Chondrocyte (in vitro differentiated cells): ENCODE results near the gene AOAH. TPM values are rescaled to one million over a fixed set of nuclear protein-coding genes. Genes with fewer than 3 reads are reported as not detected.

ENCODE experiments used
- DNase-seq: peaks from one replicate; pipeline ENCODE4 v3.0.0; 2021; ENCODE audit warnings: mixed read lengths, low spot score
- H3K27ac Mint-ChIP-seq: one replicate; pipeline ENCODE4 v1.8.0; 2021; ENCODE audit warnings: mild to moderate bottlenecking, moderate library complexity, mixed read lengths; ENCODE audit not compliant: unreplicated experiment
- H3K27me3 Mint-ChIP-seq: 2 replicates; pipeline ENCODE4 v1.8.0; 2021; ENCODE audit warnings: low read depth, mixed read lengths
- H3K36me3 Mint-ChIP-seq: 2 replicates; pipeline ENCODE4 v1.8.0; 2021; ENCODE audit warnings: low read depth, mixed read lengths
- H3K4me1 Mint-ChIP-seq: 2 replicates; pipeline ENCODE4 v1.8.0; 2021; ENCODE audit warnings: low read depth, mild to moderate bottlenecking, mixed read lengths
- H3K4me3 Mint-ChIP-seq: one replicate; pipeline ENCODE4 v1.8.0; 2021; ENCODE audit warnings: mild to moderate bottlenecking, moderate library complexity, mixed read lengths; ENCODE audit not compliant: unreplicated experiment
- H3K9me3 Mint-ChIP-seq: 2 replicates; pipeline ENCODE4 v1.8.0; 2021; ENCODE audit warnings: low read depth, mixed read lengths
- CTCF ChIP-seq: fragments of 200-600 bp; sonication (generic); IDR thresholded peaks from 2 replicates; pipeline ENCODE4 v1.5.0; 2021; ENCODE audit warnings: antibody characterized with exemption, mild to moderate bottlenecking, moderate library complexity
- total RNA-seq: library from RNA; stranded (reverse); gene quantifications from 3 replicates; pipeline ENCODE4 v1.2.1, GENCODE V29; 2021

Gene AOAH
- total RNA-seq, 1 donor from 2014 or later: not detected

- Mint-ChIP-seq H3K9me3 (no peaks in the 10 kb centered on the region), H3K27ac (no peak overlapping the region), H3K27me3 (no peaks in the 10 kb centered on the region), H3K36me3 (no peaks in the 10 kb centered on the region), H3K4me1 (peaks cover 27% of the 10 kb centered on the region), H3K4me3 (no peak overlapping the region)
- TF ChIP-seq CTCF: no peak
- no peak for DNase-seq
Measured at GRCh38 chr7:36752026-36752711, 27.9 kb upstream of the AOAH start.

GRCh38 chr7:36750451-36750850 lies 26.2 kb upstream of the AOAH start:
- H3K4me1 Mint-ChIP-seq: peaks cover 41% of the 10 kb centered on the region

GRCh38 chr7:36749282-36749960 lies 25.1 kb upstream of the AOAH start:
- no peak for TF ChIP-seq CTCF
- no peak for DNase-seq
- H3K36me3 Mint-ChIP-seq: no peaks in the 10 kb centered on the region
- H3K27ac Mint-ChIP-seq: peak overlapping the region; percentile 75
- H3K4me1 Mint-ChIP-seq: peaks cover 41% of the 10 kb centered on the region
- H3K4me3 Mint-ChIP-seq: no peak overlapping the region
- H3K9me3 Mint-ChIP-seq: no peaks in the 10 kb centered on the region
- H3K27me3 Mint-ChIP-seq: no peaks in the 10 kb centered on the region

More at GRCh38 chr7:36750451-36750850, 26.2 kb upstream of the AOAH start:
- Mint-ChIP-seq H3K27ac (no peak overlapping the region), H3K4me3 (no peak overlapping the region), H3K9me3 (no peaks in the 10 kb centered on the region), H3K27me3 (no peaks in the 10 kb centered on the region), H3K36me3 (no peaks in the 10 kb centered on the region)
- no peak for TF ChIP-seq CTCF
- no peak for DNase-seq

- DNase-seq: no peak
- H3K9me3 Mint-ChIP-seq: no peaks in the 10 kb centered on the region
- TF ChIP-seq CTCF: no peak
- H3K27me3 Mint-ChIP-seq: no peaks in the 10 kb centered on the region
- H3K4me1 Mint-ChIP-seq: peaks cover 41% of the 10 kb centered on the region
- H3K4me3 Mint-ChIP-seq: no peak overlapping the region
- peaks cover 1% of the 10 kb centered on the region for H3K36me3 Mint-ChIP-seq
- peak overlapping the region; percentile 63 for H3K27ac Mint-ChIP-seq
Measured at GRCh38 chr7:36748017-36748487, 23.8 kb upstream of the AOAH start.

- no peak for DNase-seq
- H3K36me3 Mint-ChIP-seq: peaks cover 1% of the 10 kb centered on the region
- H3K9me3 Mint-ChIP-seq: no peaks in the 10 kb centered on the region
- peak overlapping the region; percentile 63 for H3K27ac Mint-ChIP-seq
- H3K27me3 Mint-ChIP-seq: no peaks in the 10 kb centered on the region
- peaks cover 41% of the 10 kb centered on the region for H3K4me1 Mint-ChIP-seq
- H3K4me3 Mint-ChIP-seq: no peak overlapping the region
- TF ChIP-seq CTCF: no peak
Measured at GRCh38 chr7:36747280-36748016, 23.2 kb upstream of the AOAH start.
